K562 (cell line): ENCODE measurements around the gene RGS13. TPM values are rescaled to one million over a fixed set of nuclear protein-coding genes. Genes with fewer than 3 reads are reported as not detected.

Experiments used
- ATAC-seq: fragments of 200-7000 bp; cut with Tn5 transposase; 3 replicates; pipeline ENCODE4 v1.9.1; 2020; ENCODE audit warnings: moderate library complexity
- BruUV-seq: library from RNA; stranded (reverse); fragments of 400-500 nt; replicated peaks from 2 replicates; lab custom pipeline; 2021; lab: Mats Ljungman, UMichigan
- CTCF ChIA-PET: fragments of 300-600 bp; formaldehyde crosslinking; extraction: SDS; loops from one replicate; lab custom pipeline; 2021; ENCODE audit warnings: low intra/inter-chr PET ratio; lab: Yijun Ruan, JAX
- POLR2A ChIA-PET: fragments of 300-600, 350-650 bp; sonication (Branson Sonifier 250); formaldehyde crosslinking; extraction: SDS; loops from one replicate; lab custom pipeline; 2021; ENCODE audit warnings: antibody characterized with exemption, inconsistent platforms; lab: Yijun Ruan, JAX
- DNase-seq, 4 experiments: peaks; one replicate each; pipeline versions ENCODE4 v3.0.0 to v3.0.0-alpha.2; 2011 to 2018; ENCODE audit warnings: low spot score in 3 of 4, mixed read lengths in 3 of 4; ENCODE audit errors: extremely low read depth in 1 of 4
- FAIRE-seq: peaks from 2 replicates; lab custom pipeline; 2011; peaks lifted over from hg19 to GRCh38; lab: Jason Lieb, UNC
- H2AFZ ChIP-seq: 2 replicates; pipeline ENCODE4 v1.6.0; 2011; ENCODE audit warnings: low read depth, low read length, control low read depth, inconsistent platforms
- H3K27ac ChIP-seq: fragments of 200-600 bp; 3 replicates; pipeline ENCODE4 v1.8.0; 2011; ENCODE audit warnings: low read depth, mild to moderate bottlenecking, control low read depth, inconsistent platforms, low read length, moderate library complexity, mixed read lengths; ENCODE audit errors: extremely low read depth
- H3K27me3 ChIP-seq, 2 experiments: fragments of 300-600 bp in 1 of 2; 2 replicates in 1 of 2; 3 replicates in 1 of 2; pipeline versions ENCODE4 v1.6.0 to v1.8.0; 2011; ENCODE audit warnings: inconsistent platforms in 2 of 2, low read length in 2 of 2, mild to moderate bottlenecking in 1 of 2, mixed read lengths in 1 of 2, moderate library complexity in 1 of 2; ENCODE audit not compliant: control insufficient read depth in 2 of 2, insufficient read depth in 2 of 2
- H3K36me3 ChIP-seq: fragments of 300-600 bp; 3 replicates; pipeline ENCODE4 v1.8.0; 2011; ENCODE audit warnings: mild to moderate bottlenecking, low read length, inconsistent platforms; ENCODE audit not compliant: control insufficient read depth, insufficient read depth
- H3K4me1 ChIP-seq, 2 experiments: fragments of 200-600 bp in 1 of 2; replicated peaks in 1 of 2; 2 replicates in 1 of 2; 3 replicates in 1 of 2; pipeline versions ENCODE4 v1.5.1 to v1.8.0; 2011; ENCODE audit warnings: inconsistent platforms in 2 of 2, low read length in 2 of 2, mild to moderate bottlenecking in 1 of 2, mixed read lengths in 1 of 2, moderate library complexity in 1 of 2; ENCODE audit not compliant: control insufficient read depth in 2 of 2, insufficient read depth in 2 of 2
- H3K4me2 ChIP-seq: 2 replicates; pipeline ENCODE4 v1.6.1; 2011; ENCODE audit warnings: low read length, control low read depth, inconsistent platforms, mixed read lengths; ENCODE audit not compliant: insufficient read depth
- H3K4me3 ChIP-seq: fragments of 200-600 bp; sonication (generic), shearing (Covaris generic); 2 replicates; pipeline ENCODE4 v1.5.1; 2016; ENCODE audit warnings: control low read depth, inconsistent platforms
- H3K79me2 ChIP-seq: fragments of 200-600 bp; 3 replicates; pipeline ENCODE4 v1.8.0; 2011; ENCODE audit warnings: low read length, inconsistent platforms; ENCODE audit not compliant: control insufficient read depth, insufficient read depth
- H3K9ac ChIP-seq, 2 experiments: 2 replicates each; pipeline versions ENCODE4 v1.6.0 to v1.6.1; 2011; ENCODE audit warnings: low read depth in 2 of 2, low read length in 2 of 2, control low read depth in 1 of 2, inconsistent platforms in 1 of 2, mild to moderate bottlenecking in 1 of 2, mixed read lengths in 1 of 2; ENCODE audit not compliant: insufficient read depth in 1 of 2
- H3K9me1 ChIP-seq: one replicate; pipeline ENCODE4 v1.6.0; 2011; ENCODE audit warnings: inconsistent platforms, mild to moderate bottlenecking, low read length, moderate library complexity; ENCODE audit not compliant: control insufficient read depth, insufficient read depth
- H3K9me3 ChIP-seq: replicated peaks from 2 replicates; pipeline ENCODE4 v1.5.1; 2011; ENCODE audit warnings: low read depth, low read length, inconsistent platforms; ENCODE audit not compliant: control insufficient read depth, insufficient read depth
- H4K20me1 ChIP-seq: replicated peaks from 2 replicates; pipeline ENCODE4 v1.6.1; 2011; ENCODE audit warnings: low read length, inconsistent platforms, mixed read lengths; ENCODE audit not compliant: control insufficient read depth, insufficient read depth
- ATF1 ChIP-seq, 2 experiments: fragments of 450-650 bp in 1 of 2; IDR thresholded peaks; 2 replicates each; pipeline ENCODE4 v1.6.1; 2016; ENCODE audit warnings: missing compliant biosample characterization in 1 of 2, missing genetic modification characterization in 1 of 2
- JUNB ChIP-seq: fragments of 450-650 bp; formaldehyde crosslinking; conservative IDR thresholded peaks from 2 replicates; pipeline ENCODE4 v1.4.0; 2020; ENCODE audit warnings: mild to moderate bottlenecking
- MTA1 ChIP-seq: fragments of 450-650 bp; IDR thresholded peaks from 2 replicates; pipeline ENCODE4 v1.6.1; 2017; ENCODE audit warnings: borderline replicate concordance
- NONO ChIP-seq, 2 experiments: fragments of 200-400 bp in 1 of 2; fragments of 450-650 bp in 1 of 2; formaldehyde crosslinking in 1 of 2; IDR thresholded peaks; 2 replicates each; pipeline ENCODE4 v1.6.1; 2017; ENCODE audit warnings: low read depth in 2 of 2, mild to moderate bottlenecking in 2 of 2, moderate library complexity in 2 of 2, low read length in 1 of 2
- NR3C1 ChIP-seq: sonication (generic); formaldehyde crosslinking; IDR thresholded peaks from 2 replicates; pipeline ENCODE4 v1.8.1; 2022; ENCODE audit warnings: missing genetic modification reagents
- RBBP5 ChIP-seq: fragments of 200-600 bp; sonication (generic); IDR thresholded peaks from 2 replicates; pipeline ENCODE4 v1.6.1; 2012; ENCODE audit warnings: borderline replicate concordance, mild to moderate bottlenecking, low read length, control low read depth, inconsistent platforms; ENCODE audit not compliant: insufficient read depth, poor library complexity, severe bottlenecking
- SIN3A ChIP-seq, 2 experiments: fragments of 150-350 bp in 1 of 2; IDR thresholded peaks; 2 replicates each; pipeline ENCODE4 v1.6.1; 2011 to 2016; ENCODE audit warnings: borderline replicate concordance in 2 of 2, low read depth in 2 of 2, low read length in 2 of 2, mild to moderate bottlenecking in 2 of 2, moderate library complexity in 2 of 2; ENCODE audit not compliant: control insufficient read depth in 1 of 2
- SIRT6 ChIP-seq: IDR thresholded peaks from one replicate; pipeline ENCODE4 v1.6.1; 2012; ENCODE audit warnings: low read depth, mild to moderate bottlenecking, control low read depth, inconsistent platforms, low read length, moderate library complexity
- ZBTB8A ChIP-seq: fragments of 450-650 bp; IDR thresholded peaks from 2 replicates; pipeline ENCODE4 v1.6.1; 2018; ENCODE audit warnings: mild to moderate bottlenecking, moderate library complexity; ENCODE audit not compliant: partially characterized antibody
- ZEB2 ChIP-seq: fragments of 450-650 bp; IDR thresholded peaks from 2 replicates; pipeline ENCODE4 v1.6.1; 2016
- ZNF354B ChIP-seq: fragments of 250-450 bp; sonication (Bioruptor Pico); IDR thresholded peaks from 2 replicates; pipeline ENCODE4 v1.4.0; 2020
- ZNF77 ChIP-seq: fragments of 250-450 bp; sonication (Bioruptor Pico); IDR thresholded peaks from 2 replicates; pipeline ENCODE4 v1.5.0; 2020
- WGBS: fragments of 100-300 bp; shearing (Covaris generic); methylation state at CpG from one replicate; pipeline ENCODE4 v1.1.6; 2016; ENCODE audit warnings: low coverage, mixed read lengths; ENCODE audit not compliant: insufficient coverage; ENCODE audit errors: missing lambda C conversion rate; 5-methylcytosine and 5-hydroxymethylcytosine counted together
- in situ Hi-C: fragments of 300-500 bp; cut with MboI; formaldehyde crosslinking; loops from 4 replicates; pipeline ENCODE4 v1.15.0; 2018; ENCODE audit warnings: inconsistent platforms, mixed read lengths
- intact Hi-C: fragments of 100-400 bp; cut with micrococcal nuclease; formaldehyde crosslinking; loops from 2 replicates; pipeline ENCODE4 v1.14.2; 2022
- polyA plus RNA-seq, 8 experiments: library from polyadenylated mRNA; depleted of rRNA in 4 of 8; stranded (reverse) in 5 of 8; unstranded in 3 of 8; fragments of >200 nt; fragmentation: Nextera tagmentation in 2 of 8; fragmentation: Illumina TruSeq in 1 of 8; extraction: Ambion mirVana in 2 of 8; extraction: Trizol in 1 of 8; gene quantifications; 2 replicates each; pipeline versions ENCODE4 v1.2.1 to v1.2.3, GENCODE V29; 2011 to 2014; ENCODE audit warnings: inconsistent platforms in 1 of 8, missing spikeins in 1 of 8
- total RNA-seq, 7 experiments: library from RNA; depleted of rRNA in 6 of 7; stranded (reverse); fragments of >200 nt in 6 of 7; fragmentation: Illumina TruSeq in 2 of 7; extraction: Trizol in 2 of 7; gene quantifications; 2 replicates each; pipeline versions ENCODE4 v1.2.1 to v1.2.3, GENCODE V29; 2011 to 2021; ENCODE audit warnings: low replicate concordance in 1 of 7
- TF ChIP-seq, protein P1 (sequence below): sonication (generic); formaldehyde crosslinking; IDR thresholded peaks from 2 replicates; pipeline ENCODE4 v1.8.0; 2022; ENCODE audit warnings: mild to moderate bottlenecking, missing genetic modification reagents
- TF ChIP-seq, protein P2 (sequence below), 2 experiments: fragments of 200-800 bp in 1 of 2; sonication (Bioruptor generic) in 1 of 2; sonication (generic) in 1 of 2; formaldehyde crosslinking in 1 of 2; IDR thresholded peaks in 1 of 2; conservative IDR thresholded peaks in 1 of 2; 2 replicates each; pipeline versions ENCODE4 v1.5.0 to v1.6.1; 2016 to 2020; ENCODE audit warnings: missing compliant biosample characterization in 1 of 2, missing genetic modification characterization in 1 of 2, missing genetic modification reagents in 1 of 2
- TF ChIP-seq, protein P3 (sequence below): fragments of 200-400 bp; formaldehyde crosslinking; IDR thresholded peaks from 2 replicates; pipeline ENCODE4 v1.6.1; 2017; ENCODE audit warnings: mild to moderate bottlenecking, low read depth, low read length, moderate library complexity
- TF ChIP-seq, protein P4 (sequence below): fragments of 450-650 bp; formaldehyde crosslinking; conservative IDR thresholded peaks from 2 replicates; pipeline ENCODE4 v1.4.0; 2022; ENCODE audit warnings: mild to moderate bottlenecking, missing genetic modification characterization

RGS13 gene
- total and polyA plus RNA-seq, 9 of the 15 experiments (the other 6 are each of a cell fraction or from before 2014, with no cell fraction given): not detected

DNA sequence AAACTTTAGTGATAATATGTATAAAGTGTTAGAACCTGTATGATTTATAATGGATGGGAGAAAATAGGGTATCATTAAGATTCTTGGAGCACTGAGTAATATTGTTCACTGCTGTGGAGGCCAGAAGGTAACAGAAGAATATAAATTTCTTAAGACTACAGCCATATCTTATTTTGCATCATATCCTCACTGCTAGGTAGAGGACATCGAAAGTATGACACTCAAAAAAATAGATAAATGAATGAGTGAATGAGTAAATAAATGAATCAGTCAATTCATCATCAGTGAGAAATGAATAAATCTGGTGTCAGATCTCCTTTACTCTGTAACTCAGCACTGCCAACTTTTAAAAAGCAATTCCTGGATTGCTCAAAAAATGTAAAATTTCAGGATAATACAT is 33.2 kb downstream of the RGS13 start:
- ATAC-seq: no peak
- no peak for FAIRE-seq
- Histone ChIP-seq H3K9me1 (no peaks in the 10 kb centered on the region), H3K36me3 (no peaks in the 10 kb centered on the region), H3K27ac (no peak overlapping the region), H2AFZ (no peak overlapping the region), H3K4me3 (no peak overlapping the region), H3K27me3 (no peaks in the 10 kb centered on the region), H4K20me1 (no peaks in the 10 kb centered on the region), H3K4me1 (no peaks in the 10 kb centered on the region; a peak in 1 of 5 replicates), H3K4me2 (no peak overlapping the region), H3K79me2 (no peaks in the 10 kb centered on the region), H3K9ac (no peak overlapping the region), H3K9me3 (no peaks in the 10 kb centered on the region)
- 0% methylated on average over 1 of the region's 1 CpG for WGBS
- in situ Hi-C loops (no loop called here), intact Hi-C loops (no loop called here)
- ChIA-PET POLR2A (no interaction called here), CTCF (no interaction called here)
- no TSS peak for BruUV-seq
- no peak for DNase-seq
- no peak for TF ChIP-seq ZEB2
- TF ChIP-seq, protein P1, sequence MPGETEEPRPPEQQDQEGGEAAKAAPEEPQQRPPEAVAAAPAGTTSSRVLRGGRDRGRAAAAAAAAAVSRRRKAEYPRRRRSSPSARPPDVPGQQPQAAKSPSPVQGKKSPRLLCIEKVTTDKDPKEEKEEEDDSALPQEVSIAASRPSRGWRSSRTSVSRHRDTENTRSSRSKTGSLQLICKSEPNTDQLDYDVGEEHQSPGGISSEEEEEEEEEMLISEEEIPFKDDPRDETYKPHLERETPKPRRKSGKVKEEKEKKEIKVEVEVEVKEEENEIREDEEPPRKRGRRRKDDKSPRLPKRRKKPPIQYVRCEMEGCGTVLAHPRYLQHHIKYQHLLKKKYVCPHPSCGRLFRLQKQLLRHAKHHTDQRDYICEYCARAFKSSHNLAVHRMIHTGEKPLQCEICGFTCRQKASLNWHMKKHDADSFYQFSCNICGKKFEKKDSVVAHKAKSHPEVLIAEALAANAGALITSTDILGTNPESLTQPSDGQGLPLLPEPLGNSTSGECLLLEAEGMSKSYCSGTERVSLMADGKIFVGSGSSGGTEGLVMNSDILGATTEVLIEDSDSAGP: no peak
- no peak for TF ChIP-seq ZNF77 (CRISPR knock-in tag)
- TF ChIP-seq, protein P2, sequence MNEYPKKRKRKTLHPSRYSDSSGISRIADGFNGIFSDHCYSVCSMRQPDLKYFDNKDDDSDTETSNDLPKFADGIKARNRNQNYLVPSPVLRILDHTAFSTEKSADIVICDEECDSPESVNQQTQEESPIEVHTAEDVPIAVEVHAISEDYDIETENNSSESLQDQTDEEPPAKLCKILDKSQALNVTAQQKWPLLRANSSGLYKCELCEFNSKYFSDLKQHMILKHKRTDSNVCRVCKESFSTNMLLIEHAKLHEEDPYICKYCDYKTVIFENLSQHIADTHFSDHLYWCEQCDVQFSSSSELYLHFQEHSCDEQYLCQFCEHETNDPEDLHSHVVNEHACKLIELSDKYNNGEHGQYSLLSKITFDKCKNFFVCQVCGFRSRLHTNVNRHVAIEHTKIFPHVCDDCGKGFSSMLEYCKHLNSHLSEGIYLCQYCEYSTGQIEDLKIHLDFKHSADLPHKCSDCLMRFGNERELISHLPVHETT (CRISPR knock-in tag; conservative IDR thresholded peaks at IDR 0.05 in 1 of 2, IDR thresholded peaks at IDR 0.05 in 1 of 2): no peak
- no peak for TF ChIP-seq SIRT6
- TF ChIP-seq RBBP5: no peak
- TF ChIP-seq ZBTB8A: no peak
- TF ChIP-seq, protein P3, sequence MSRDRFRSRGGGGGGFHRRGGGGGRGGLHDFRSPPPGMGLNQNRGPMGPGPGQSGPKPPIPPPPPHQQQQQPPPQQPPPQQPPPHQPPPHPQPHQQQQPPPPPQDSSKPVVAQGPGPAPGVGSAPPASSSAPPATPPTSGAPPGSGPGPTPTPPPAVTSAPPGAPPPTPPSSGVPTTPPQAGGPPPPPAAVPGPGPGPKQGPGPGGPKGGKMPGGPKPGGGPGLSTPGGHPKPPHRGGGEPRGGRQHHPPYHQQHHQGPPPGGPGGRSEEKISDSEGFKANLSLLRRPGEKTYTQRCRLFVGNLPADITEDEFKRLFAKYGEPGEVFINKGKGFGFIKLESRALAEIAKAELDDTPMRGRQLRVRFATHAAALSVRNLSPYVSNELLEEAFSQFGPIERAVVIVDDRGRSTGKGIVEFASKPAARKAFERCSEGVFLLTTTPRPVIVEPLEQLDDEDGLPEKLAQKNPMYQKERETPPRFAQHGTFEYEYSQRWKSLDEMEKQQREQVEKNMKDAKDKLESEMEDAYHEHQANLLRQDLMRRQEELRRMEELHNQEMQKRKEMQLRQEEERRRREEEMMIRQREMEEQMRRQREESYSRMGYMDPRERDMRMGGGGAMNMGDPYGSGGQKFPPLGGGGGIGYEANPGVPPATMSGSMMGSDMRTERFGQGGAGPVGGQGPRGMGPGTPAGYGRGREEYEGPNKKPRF: no peak
- TF ChIP-seq ATF1 (CRISPR knock-in tag; IDR thresholded peaks at IDR 0.05): no peak
- no peak for TF ChIP-seq ATF1 (tag; IDR thresholded peaks at IDR 0.05)
- TF ChIP-seq, protein P4, sequence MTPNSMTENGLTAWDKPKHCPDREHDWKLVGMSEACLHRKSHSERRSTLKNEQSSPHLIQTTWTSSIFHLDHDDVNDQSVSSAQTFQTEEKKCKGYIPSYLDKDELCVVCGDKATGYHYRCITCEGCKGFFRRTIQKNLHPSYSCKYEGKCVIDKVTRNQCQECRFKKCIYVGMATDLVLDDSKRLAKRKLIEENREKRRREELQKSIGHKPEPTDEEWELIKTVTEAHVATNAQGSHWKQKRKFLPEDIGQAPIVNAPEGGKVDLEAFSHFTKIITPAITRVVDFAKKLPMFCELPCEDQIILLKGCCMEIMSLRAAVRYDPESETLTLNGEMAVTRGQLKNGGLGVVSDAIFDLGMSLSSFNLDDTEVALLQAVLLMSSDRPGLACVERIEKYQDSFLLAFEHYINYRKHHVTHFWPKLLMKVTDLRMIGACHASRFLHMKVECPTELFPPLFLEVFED (CRISPR knock-in tag): no peak
- TF ChIP-seq ZNF354B (CRISPR knock-in tag): no peak
- TF ChIP-seq NONO (IDR thresholded peaks at IDR 0.05; ENCODE audit: low read depth in 2 of 2, low read length in 1 of 2): no peak
- TF ChIP-seq MTA1: no peak
- TF ChIP-seq NR3C1: no peak
- TF ChIP-seq JUNB: no peak
- no peak for TF ChIP-seq SIN3A (IDR thresholded peaks at IDR 0.05; ENCODE audit: borderline replicate concordance in 2 of 2, control insufficient read depth in 1 of 2, low read depth in 2 of 2, low read length in 2 of 2)
